CD4-positive, alpha-beta memory T cell (primary cell): ENCODE results near the gene DAO. TPM values are rescaled to one million over a fixed set of nuclear protein-coding genes. Genes with fewer than 3 reads are reported as not detected.

Source experiments
- CTCF ChIA-PET: fragments of 350-600 bp; sonication (Branson Sonifier 250); formaldehyde crosslinking; loops from one replicate; lab custom pipeline; 2021; ENCODE audit warnings: inconsistent platforms; ENCODE audit not compliant: partially characterized antibody; lab: Charles Lee
- POLR2A ChIA-PET: fragments of 350-600 bp; sonication (Branson Sonifier 250); formaldehyde crosslinking; loops from one replicate; lab custom pipeline; 2021; ENCODE audit not compliant: partially characterized antibody; lab: Charles Lee
- DNase-seq, 5 donors: peaks; one replicate each; pipeline versions ENCODE4 v3.0.0 to v3.0.0-alpha.2; 2020 to 2022; ENCODE audit warnings: mixed read lengths in 1 of 5
- H3K27ac ChIP-seq: one replicate; pipeline ENCODE4 v1.7.0; 2013; ENCODE audit warnings: low read depth, low read length
- H3K27me3 ChIP-seq: 2 replicates; pipeline ENCODE4 v1.7.0; 2013; ENCODE audit warnings: mild to moderate bottlenecking, low read length, moderate library complexity; ENCODE audit not compliant: insufficient read depth
- H3K36me3 ChIP-seq: 2 replicates; pipeline ENCODE4 v1.7.0; 2013; ENCODE audit warnings: mild to moderate bottlenecking, low read length, moderate library complexity; ENCODE audit not compliant: insufficient read depth
- H3K4me1 ChIP-seq: 2 replicates; pipeline ENCODE4 v1.7.0; 2013; ENCODE audit warnings: mild to moderate bottlenecking, low read length, moderate library complexity; ENCODE audit not compliant: insufficient read depth
- H3K4me3 ChIP-seq, 2 donors: one replicate each; pipeline ENCODE4 v1.7.0; 2013; ENCODE audit warnings: low read length in 2 of 2, mild to moderate bottlenecking in 1 of 2
- H3K9me3 ChIP-seq, 2 donors: one replicate each; pipeline ENCODE4 v1.7.0; 2013; ENCODE audit warnings: low read length in 2 of 2, control low read depth in 1 of 2; ENCODE audit not compliant: control insufficient read depth in 1 of 2
- H3K27ac Mint-ChIP-seq, 7 donors: one replicate each; pipeline ENCODE4 v1.8.0; 2020 to 2021; ENCODE audit warnings: mixed read lengths in 7 of 7, mild to moderate bottlenecking in 6 of 7, inconsistent platforms in 3 of 7, moderate library complexity in 3 of 7
- H3K27me3 Mint-ChIP-seq, 2 donors: one replicate each; pipeline ENCODE4 v1.8.0; 2020 to 2021; ENCODE audit warnings: mixed read lengths in 2 of 2
- H3K36me3 Mint-ChIP-seq, 2 donors: one replicate each; pipeline ENCODE4 v1.8.0; 2020 to 2021; ENCODE audit warnings: mixed read lengths in 2 of 2, inconsistent platforms in 1 of 2, mild to moderate bottlenecking in 1 of 2
- H3K4me1 Mint-ChIP-seq, 4 donors: one replicate each; pipeline ENCODE4 v1.8.0; 2020 to 2021; ENCODE audit warnings: mixed read lengths in 4 of 4, mild to moderate bottlenecking in 1 of 4
- H3K4me3 Mint-ChIP-seq, 8 donors: one replicate each; pipeline ENCODE4 v1.8.0; 2020 to 2021; ENCODE audit warnings: mixed read lengths in 8 of 8, mild to moderate bottlenecking in 7 of 8, moderate library complexity in 6 of 8, inconsistent platforms in 3 of 8
- H3K9me3 Mint-ChIP-seq, 8 donors: one replicate each; pipeline ENCODE4 v1.8.0; 2020 to 2021; ENCODE audit warnings: mixed read lengths in 8 of 8, mild to moderate bottlenecking in 5 of 8, inconsistent platforms in 3 of 8, moderate library complexity in 1 of 8
- intact Hi-C: fragments of 100-400 bp; cut with micrococcal nuclease; formaldehyde crosslinking; loops from one replicate; pipeline ENCODE4 v1.15.1; 2023
- polyA plus RNA-seq, 2 donors: library from polyadenylated mRNA; unstranded; fragments of 300-500 nt; fragmentation: Illumina TruSeq; gene quantifications; one replicate each; pipeline ENCODE4 v1.2.3, GENCODE V29; 2021
- total RNA-seq, 2 experiments: library from RNA; stranded (reverse); gene quantifications; one replicate each; pipeline ENCODE4 v1.2.3, GENCODE V29; 2021

DAO gene
- total and polyA plus RNA-seq, 4 experiments from 2014 or later, result not detected

- Mint-ChIP-seq H3K9me3 (no peaks in the 10 kb centered on the region), H3K36me3 (no peaks in the 10 kb centered on the region), H3K4me3 (no peak overlapping the region), H3K27ac (no peak overlapping the region), H3K27me3 (peaks cover 6% of the 10 kb centered on the region in 2 donors), H3K4me1 (no peaks in the 10 kb centered on the region)
- intact Hi-C loops, result no loop called here
- Histone ChIP-seq H3K27me3 (no peaks in the 10 kb centered on the region), H3K27ac (no peak overlapping the region), H3K9me3 (no peaks in the 10 kb centered on the region), H3K36me3 (no peaks in the 10 kb centered on the region), H3K4me3 (no peak overlapping the region), H3K4me1 (no peaks in the 10 kb centered on the region)
- CTCF ChIA-PET, result interaction anchor here (1.1 kb wide), 1 partner anchor 13 kb away, joined by 3 read pairs; no protein-coding TSS in a partner anchor
- POLR2A ChIA-PET, result no interaction called here
- no peak for DNase-seq
Measured at GRCh38 chr12:108905725-108906124, 25.8 kb downstream of the DAO start.

GRCh38 chr12:108906971-108907370 is 27.1 kb downstream of the DAO start:
- Mint-ChIP-seq H3K27ac (no peak overlapping the region), H3K9me3 (no peaks in the 10 kb centered on the region), H3K36me3 (no peaks in the 10 kb centered on the region), H3K27me3 (peaks cover 5 to 6% of the 10 kb centered on the region in 2 donors), H3K4me1 (no peaks in the 10 kb centered on the region), H3K4me3 (no peak overlapping the region)
- H3K27ac ChIP-seq, result no peak overlapping the region
- no peaks in the 10 kb centered on the region for H3K27me3 ChIP-seq
- no peaks in the 10 kb centered on the region for H3K4me1 ChIP-seq
- H3K4me3 ChIP-seq, result no peak overlapping the region
- no peak for DNase-seq
- H3K36me3 ChIP-seq, result no peaks in the 10 kb centered on the region
- intact Hi-C loops, result no loop called here
- CTCF ChIA-PET, result interaction anchor here (1.1 kb wide), 1 partner anchor 12 kb away, joined by 3 read pairs; no protein-coding TSS in a partner anchor
- POLR2A ChIA-PET, result no interaction called here
- H3K9me3 ChIP-seq, result no peaks in the 10 kb centered on the region

- no peaks in the 10 kb centered on the region for H3K36me3 ChIP-seq
- ChIA-PET POLR2A (no interaction called here), CTCF (no interaction called here)
- no peaks in the 10 kb centered on the region for H3K4me1 Mint-ChIP-seq
- H3K9me3 ChIP-seq, result no peaks in the 10 kb centered on the region
- H3K9me3 Mint-ChIP-seq, result no peaks in the 10 kb centered on the region
- no peaks in the 10 kb centered on the region for H3K36me3 Mint-ChIP-seq
- intact Hi-C loops, result no loop called here
- no peak overlapping the region for H3K4me3 Mint-ChIP-seq
- no peak overlapping the region for H3K4me3 ChIP-seq
- no peak overlapping the region for H3K27ac Mint-ChIP-seq
- no peaks in the 10 kb centered on the region for H3K4me1 ChIP-seq
- peaks cover 6 to 7% of the 10 kb centered on the region in 2 donors for H3K27me3 Mint-ChIP-seq
- no peak overlapping the region for H3K27ac ChIP-seq
- DNase-seq, result no peak
- no peaks in the 10 kb centered on the region for H3K27me3 ChIP-seq
Measured at GRCh38 chr12:108907839-108908351, 28.0 kb downstream of the DAO start.

GRCh38 chr12:108910336-108910735 is 30.4 kb downstream of the DAO start:
- Histone ChIP-seq H3K36me3 (no peaks in the 10 kb centered on the region), H3K27ac (no peak overlapping the region), H3K4me3 (no peak overlapping the region), H3K27me3 (no peaks in the 10 kb centered on the region), H3K4me1 (no peaks in the 10 kb centered on the region), H3K9me3 (no peaks in the 10 kb centered on the region)
- DNase-seq, result no peak
- intact Hi-C loops, result no loop called here
- H3K36me3 Mint-ChIP-seq, result no peaks in the 10 kb centered on the region
- no peaks in the 10 kb centered on the region for H3K4me1 Mint-ChIP-seq
- no peak overlapping the region for H3K27ac Mint-ChIP-seq
- H3K27me3 Mint-ChIP-seq, result peaks cover 6 to 7% of the 10 kb centered on the region in 2 donors
- H3K9me3 Mint-ChIP-seq, result no peaks in the 10 kb centered on the region
- ChIA-PET POLR2A (no interaction called here), CTCF (no interaction called here)
- H3K4me3 Mint-ChIP-seq, result no peak overlapping the region

GRCh38 chr12:108911915-108912314 is 32.0 kb downstream of the DAO start:
- no peak overlapping the region for H3K4me3 Mint-ChIP-seq
- H3K9me3 ChIP-seq, result no peaks in the 10 kb centered on the region
- intact Hi-C loops, result no loop called here
- no peaks in the 10 kb centered on the region for H3K27me3 ChIP-seq
- no peaks in the 10 kb centered on the region for H3K36me3 Mint-ChIP-seq
- H3K27ac Mint-ChIP-seq, result peak overlapping the region in 1 of 7 donors; percentile 25
- CTCF ChIA-PET, result interaction anchor here (1.7 kb wide), 1 partner anchor 39 kb away, joined by 4 read pairs; no protein-coding TSS in a partner anchor
- no peak for DNase-seq
- no peaks in the 10 kb centered on the region for H3K36me3 ChIP-seq
- H3K4me3 ChIP-seq, result no peak overlapping the region
- no peak overlapping the region for H3K27ac ChIP-seq
- H3K4me1 ChIP-seq, result no peaks in the 10 kb centered on the region
- H3K9me3 Mint-ChIP-seq, result no peaks in the 10 kb centered on the region
- H3K27me3 Mint-ChIP-seq, result peaks cover 4 to 6% of the 10 kb centered on the region in 2 donors
- POLR2A ChIA-PET, result no interaction called here
- H3K4me1 Mint-ChIP-seq, result no peaks in the 10 kb centered on the region

- Histone ChIP-seq H3K4me3 (no peak overlapping the region), H3K9me3 (no peaks in the 10 kb centered on the region), H3K27me3 (no peaks in the 10 kb centered on the region), H3K4me1 (no peaks in the 10 kb centered on the region), H3K36me3 (no peaks in the 10 kb centered on the region), H3K27ac (no peak overlapping the region)
- Mint-ChIP-seq H3K4me3 (no peak overlapping the region), H3K4me1 (no peaks in the 10 kb centered on the region), H3K36me3 (no peaks in the 10 kb centered on the region), H3K9me3 (no peaks in the 10 kb centered on the region), H3K27me3 (peaks cover 4 to 6% of the 10 kb centered on the region in 2 donors), H3K27ac (peak overlapping the region in 1 of 7 donors; percentile 25)
- no peak for DNase-seq
- ChIA-PET POLR2A (no interaction called here), CTCF (interaction anchor here (1.7 kb wide), 1 partner anchor 38 kb away, joined by 4 read pairs; no protein-coding TSS in a partner anchor)
- intact Hi-C loops, result no loop called here
Measured at GRCh38 chr12:108912361-108912760, 32.5 kb downstream of the DAO start.

DNA sequence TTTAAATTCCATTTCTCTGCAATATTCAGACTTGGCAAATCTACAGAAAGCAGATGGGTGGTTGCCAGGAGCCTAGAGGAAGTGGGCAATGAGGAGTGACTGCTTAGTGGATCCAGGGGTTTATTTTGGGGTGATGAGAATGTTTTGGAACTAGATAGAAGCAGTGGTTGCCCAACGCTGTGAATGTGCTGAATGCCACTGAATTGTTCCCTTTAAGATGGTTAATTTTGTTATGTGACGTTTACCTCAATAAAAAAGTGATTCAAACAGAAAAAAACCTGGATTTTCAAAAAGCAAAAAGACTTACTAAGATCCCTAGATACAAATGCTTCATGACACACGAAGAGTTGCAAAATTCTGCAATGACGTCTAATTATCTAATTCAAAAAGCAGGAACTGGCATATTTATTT is 34.2 kb downstream of the DAO start:
- H3K36me3 ChIP-seq, result no peaks in the 10 kb centered on the region
- no peak overlapping the region for H3K27ac ChIP-seq
- Mint-ChIP-seq H3K36me3 (no peaks in the 10 kb centered on the region), H3K27me3 (peaks cover 2 to 3% of the 10 kb centered on the region in 2 donors), H3K27ac (no peak overlapping the region), H3K4me3 (no peak overlapping the region), H3K4me1 (no peaks in the 10 kb centered on the region), H3K9me3 (no peaks in the 10 kb centered on the region)
- no peaks in the 10 kb centered on the region for H3K4me1 ChIP-seq
- no peak for DNase-seq
- ChIA-PET POLR2A (no interaction called here), CTCF (no interaction called here)
- intact Hi-C loops, result no loop called here
- no peaks in the 10 kb centered on the region for H3K27me3 ChIP-seq
- no peak overlapping the region for H3K4me3 ChIP-seq
- no peaks in the 10 kb centered on the region for H3K9me3 ChIP-seq
